Measurements from ENCODE around the gene IQSEC2.

The IQSEC2 gene

GRCh38 chrX:53321943-53322497 is 40.6 kb upstream of the IQSEC2 start:
- Histone ChIP-seq H3K9me3 (no peaks in the 10 kb centered on the region), H3K4me1 (peaks cover 0 to 29% (median 12%) of the 10 kb centered on the region in 4 donors), H3K36me3 (no peaks in the 10 kb centered on the region), H3K4me3 (no peak overlapping the region), H3K27me3 (no peaks in the 10 kb centered on the region), H3K27ac (no peak overlapping the region)
- DNase-seq, result no peak
- TF ChIP-seq CTCF (IDR thresholded peaks at IDR 0.05), result no peak
- intact Hi-C loops (cut with DNase I; ENCODE audit: low total_unique reads), result no loop called here

GRCh38 chrX:53321230-53321942 is 40.0 kb upstream of the IQSEC2 start:
- H3K36me3 ChIP-seq, result no peaks in the 10 kb centered on the region
- intact Hi-C loops (cut with DNase I; ENCODE audit: low total_unique reads), result no loop called here
- TF ChIP-seq CTCF (IDR thresholded peaks at IDR 0.05), result no peak
- H3K4me1 ChIP-seq, result peaks cover 0 to 30% (median 12%) of the 10 kb centered on the region in 4 donors
- no peaks in the 10 kb centered on the region for H3K27me3 ChIP-seq
- no peak overlapping the region for H3K27ac ChIP-seq
- DNase-seq, result no peak
- H3K9me3 ChIP-seq, result no peaks in the 10 kb centered on the region
- H3K4me3 ChIP-seq, result peak overlapping the region; percentile 55 to 71

GRCh38 chrX:53320543-53321229 is 39.3 kb upstream of the IQSEC2 start:
- Histone ChIP-seq H3K4me1 (peaks cover 0 to 30% (median 12%) of the 10 kb centered on the region in 4 donors), H3K36me3 (no peaks in the 10 kb centered on the region), H3K27ac (no peak overlapping the region), H3K4me3 (peak overlapping the region; percentile 55 to 71), H3K27me3 (no peaks in the 10 kb centered on the region), H3K9me3 (no peaks in the 10 kb centered on the region)
- intact Hi-C loops (cut with DNase I; ENCODE audit: low total_unique reads), result no loop called here
- DNase-seq, result no peak
- TF ChIP-seq CTCF (IDR thresholded peaks at IDR 0.05), result no peak

GRCh38 chrX:53319614-53320542 is 38.5 kb upstream of the IQSEC2 start:
- TF ChIP-seq CTCF (IDR thresholded peaks at IDR 0.05), result no peak
- intact Hi-C loops (cut with DNase I; ENCODE audit: low total_unique reads), result loop anchor here (5.0 kb wide), 1 partner anchor 122 kb away; no protein-coding TSS in a partner anchor
- no peaks in the 10 kb centered on the region for H3K27me3 ChIP-seq
- DNase-seq, result no peak
- H3K4me1 ChIP-seq, result peaks cover 0 to 30% (median 12%) of the 10 kb centered on the region in 4 donors
- H3K4me3 ChIP-seq, result peak overlapping the region; percentile 55 to 71
- no peaks in the 10 kb centered on the region for H3K36me3 ChIP-seq
- H3K9me3 ChIP-seq, result no peaks in the 10 kb centered on the region
- no peak overlapping the region for H3K27ac ChIP-seq

- peaks cover 0 to 30% (median 12%) of the 10 kb centered on the region in 4 donors for H3K4me1 ChIP-seq
- H3K27me3 ChIP-seq, result no peaks in the 10 kb centered on the region
- no peaks in the 10 kb centered on the region for H3K9me3 ChIP-seq
- no peak overlapping the region for H3K27ac ChIP-seq
- H3K4me3 ChIP-seq, result no peak overlapping the region
- no peak for TF ChIP-seq CTCF (IDR thresholded peaks at IDR 0.05)
- intact Hi-C loops (cut with DNase I; ENCODE audit: low total_unique reads), result loop anchor here (5.0 kb wide), 1 partner anchor 123 kb away; no protein-coding TSS in a partner anchor
- no peaks in the 10 kb centered on the region for H3K36me3 ChIP-seq
- DNase-seq, result no peak
These were observed 37.5 kb upstream of the IQSEC2 start for GRCh38 chrX:53318766-53319353.

Data from tibial artery (tissue), 4 donors.